Measurements from ENCODE around the gene PIP5K1B. TPM values are rescaled to one million over a fixed set of nuclear protein-coding genes. Genes with fewer than 3 reads are reported as not detected.

PIP5K1B gene
- total and polyA plus RNA-seq, 2 experiments from 2014 or later, result 1.3 to 2.8 TPM

DNA sequence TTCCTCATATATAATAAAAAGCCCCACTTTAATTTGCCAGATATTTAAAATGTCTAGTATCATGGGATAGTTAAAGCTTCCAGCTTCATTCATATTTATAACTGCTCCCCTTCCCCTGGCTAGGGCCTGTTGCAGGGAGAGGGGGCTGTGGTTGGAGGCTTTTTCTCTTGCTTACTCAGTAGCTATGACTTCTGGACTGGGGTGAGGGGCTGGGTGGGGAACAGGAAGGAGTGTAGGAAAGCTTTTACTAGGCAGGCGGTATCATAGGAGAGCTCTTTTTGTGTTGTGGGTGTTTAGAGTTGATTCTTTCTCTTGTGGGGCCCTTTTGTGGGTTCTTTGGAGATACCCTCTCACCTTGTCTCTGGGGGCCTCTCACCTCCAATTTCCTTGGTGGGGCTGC is 39.4 kb downstream of the PIP5K1B start:
- H3K4me3 Mint-ChIP-seq, result no peak overlapping the region
- peaks cover 2% of the 10 kb centered on the region for H3K27me3 Mint-ChIP-seq (ENCODE audit: insufficient read depth, low read depth, poor library complexity)

More for the DNA sequence above, 39.4 kb downstream of the PIP5K1B start:
- no peak overlapping the region for H3K27ac ChIP-seq (ENCODE audit: low read depth)
- TF ChIP-seq ZNF331 (CRISPR knock-in tag; IDR thresholded peaks at IDR 0.05; ENCODE audit: low read depth) (no peak), EZH2 (IDR thresholded peaks at IDR 0.05; ENCODE audit: low read depth, unreplicated experiment) (no peak), ZNF462 (CRISPR knock-in tag; IDR thresholded peaks at IDR 0.05) (no peak), POLR2AphosphoS5 (IDR thresholded peaks at IDR 0.05; ENCODE audit: low read depth) (no peak), ZNF114 (CRISPR knock-in tag; IDR thresholded peaks at IDR 0.05) (no peak), EZH2phosphoT487 (IDR thresholded peaks at IDR 0.05; ENCODE audit: unreplicated experiment) (no peak), CREB1 (CRISPR knock-in tag; IDR thresholded peaks at IDR 0.05; ENCODE audit: low read depth) (no peak), JUNB (IDR thresholded peaks at IDR 0.05; ENCODE audit: unreplicated experiment) (no peak), STAT1 (IDR thresholded peaks at IDR 0.05; ENCODE audit: unreplicated experiment) (no peak), CTCF (conservative IDR thresholded peaks at IDR 0.05; ENCODE audit: low read depth in 2 of 2) (no peak)
- no peaks in the 10 kb centered on the region for H3K36me3 ChIP-seq (ENCODE audit: insufficient read depth)
- H4K20me1 ChIP-seq (replicated peaks; ENCODE audit: insufficient read depth), result no peaks in the 10 kb centered on the region
- H2AFZ ChIP-seq, result no peak overlapping the region
- ATAC-seq (no peak), DNase-seq (ENCODE audit: low spot score) (no peak)
- H3F3A ChIP-seq (replicated peaks; ENCODE audit: low read depth), result no peaks in the 10 kb centered on the region
- H3K79me2 ChIP-seq (replicated peaks; ENCODE audit: insufficient read depth), result no peaks in the 10 kb centered on the region
- H3K27me3 ChIP-seq (ENCODE audit: insufficient read depth), result no peaks in the 10 kb centered on the region
- no peaks in the 10 kb centered on the region for H3K4me1 ChIP-seq (ENCODE audit: insufficient read depth)
- Mint-ChIP-seq H3K9me3 (no peaks in the 10 kb centered on the region), H3K4me1 (peaks cover 12% of the 10 kb centered on the region), H3K27ac (no peak overlapping the region), H3K36me3 (ENCODE audit: low read depth) (no peaks in the 10 kb centered on the region)
- no peak overlapping the region for H3K4me2 ChIP-seq
- H3K4me3 ChIP-seq, result no peak overlapping the region
- H3K9me2 ChIP-seq (ENCODE audit: insufficient read depth), result 0 out of 2 replicates have a peak, but pooled peaks cover 6% of the 10 kb centered on the region

All from GM23338 (cell line).